GM19397 (cell line): ENCODE data around the gene PFKL.
A peak's percentile ranks its signal among the peaks of the same experiment; 100 is the strongest.

Experiments
- ATAC-seq: cut with Tn5 transposase; IDR thresholded peaks from one replicate; pipeline ENCODE4 v1.9.1; 2021; ENCODE audit warnings: mild to moderate bottlenecking, moderate library complexity; ENCODE audit not compliant: unreplicated experiment

The PFKL gene

DNA sequence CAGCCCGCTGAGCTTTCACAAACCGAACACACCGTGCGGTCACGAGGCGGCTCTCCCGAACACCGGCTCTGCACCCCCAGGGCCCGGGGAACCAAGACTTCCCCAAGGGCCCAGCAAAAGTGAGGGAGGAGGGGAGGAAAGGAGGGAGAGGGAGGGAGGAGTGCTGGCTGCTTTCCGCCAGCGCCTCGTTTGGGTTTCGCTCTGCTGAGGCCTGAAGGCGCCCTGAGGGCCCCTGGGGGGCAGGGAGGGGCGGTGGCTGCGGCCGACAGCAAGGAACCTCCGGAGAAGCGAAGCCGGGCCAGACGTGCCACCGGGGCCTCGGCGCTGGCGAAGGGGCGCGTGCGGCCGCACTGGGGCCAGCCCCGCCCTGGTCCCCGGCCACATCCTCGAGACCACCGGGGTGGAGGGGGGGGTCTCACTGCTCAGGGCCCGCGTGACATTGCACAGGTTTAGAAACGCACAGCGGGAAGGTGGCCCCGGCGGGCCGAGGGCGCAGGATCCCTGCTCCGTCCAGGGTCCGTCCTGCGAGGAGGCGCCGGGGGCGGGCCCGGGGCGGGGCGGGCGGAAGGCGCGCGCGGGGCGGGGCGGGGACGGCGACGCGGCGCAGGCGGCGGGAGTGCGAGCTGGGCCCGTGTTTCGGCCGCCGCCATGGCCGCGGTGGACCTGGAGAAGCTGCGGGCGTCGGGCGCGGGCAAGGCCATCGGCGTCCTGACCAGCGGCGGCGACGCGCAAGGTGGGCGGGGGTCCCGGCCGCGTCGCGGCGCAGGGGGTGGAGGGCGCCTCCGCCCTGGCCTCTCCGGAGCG lies at the start of gene PFKL:
Gene PFKL, plus strand, starts transcription at position 596 of the 804 bp plus-strand sequence. Its CDS starts 53 bp downstream, at position 649.
- ATAC-seq: peak; percentile 67

DNA sequence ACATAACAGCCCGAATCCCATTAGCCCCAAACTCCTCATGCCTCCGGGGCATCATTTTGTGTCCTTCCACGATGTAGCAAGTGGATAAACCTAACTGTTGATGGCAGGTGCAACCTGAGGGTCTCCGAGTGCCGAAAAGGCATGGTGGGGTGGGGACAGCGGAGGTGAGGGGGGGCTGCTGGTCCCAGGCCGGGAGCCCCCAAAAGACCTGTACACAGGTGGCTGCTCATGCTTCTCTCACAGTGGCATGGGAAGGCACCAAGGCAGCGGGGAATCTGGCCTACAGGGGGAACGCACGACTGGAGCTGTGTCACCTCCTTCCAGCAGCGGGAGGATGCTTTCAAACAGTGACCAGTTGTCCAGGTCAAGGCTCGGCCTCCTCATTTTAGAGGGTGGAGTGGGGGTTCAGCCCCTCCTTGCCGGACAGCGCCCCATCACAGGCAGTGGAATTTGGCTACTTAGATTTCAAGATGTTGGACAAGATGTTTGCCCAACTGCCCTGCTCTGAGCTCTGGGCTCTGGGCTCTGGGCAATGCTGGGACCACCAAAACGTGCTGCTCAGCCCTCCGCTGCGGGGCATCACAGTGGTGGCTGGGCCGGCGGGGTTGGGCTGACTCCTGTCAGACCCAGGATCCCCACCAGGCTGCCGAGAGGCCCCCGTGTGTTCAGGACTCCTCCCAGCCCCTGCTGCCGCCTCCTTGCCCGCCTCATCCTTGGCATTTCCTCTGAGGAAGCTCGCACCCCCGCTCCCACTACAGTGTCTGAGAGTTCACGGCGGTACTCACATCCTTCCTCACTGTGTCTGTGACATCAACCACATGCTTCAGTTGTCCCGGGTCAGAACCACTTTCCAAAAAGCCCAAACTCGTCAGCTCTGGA lies 45.8 kb upstream of the PFKL start:
- ATAC-seq: no peak

DNA sequence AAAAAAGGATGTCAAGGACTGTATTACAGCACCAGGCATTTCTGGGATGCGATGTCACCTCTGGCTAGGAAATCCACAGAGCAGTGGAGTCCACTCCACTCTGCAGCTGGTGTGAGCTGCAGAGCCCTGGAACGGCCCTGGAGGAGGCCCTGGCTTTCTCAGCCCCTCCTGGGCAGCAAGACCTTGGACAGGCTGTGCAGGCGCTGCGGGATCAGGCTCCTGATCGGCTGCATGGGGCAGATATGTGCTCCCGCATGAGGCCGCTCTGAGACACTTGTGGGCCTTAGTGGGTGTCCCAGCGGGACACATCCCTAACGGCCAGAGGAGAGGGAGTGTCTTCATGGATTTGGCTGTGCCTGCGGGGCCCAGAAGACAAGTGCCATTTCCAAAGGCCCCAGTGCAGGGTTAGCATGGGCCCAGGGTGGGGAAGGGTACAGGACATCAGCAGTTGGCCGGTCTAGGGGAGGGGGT lies 44.3 kb upstream of the PFKL start:
- ATAC-seq: no peak

DNA sequence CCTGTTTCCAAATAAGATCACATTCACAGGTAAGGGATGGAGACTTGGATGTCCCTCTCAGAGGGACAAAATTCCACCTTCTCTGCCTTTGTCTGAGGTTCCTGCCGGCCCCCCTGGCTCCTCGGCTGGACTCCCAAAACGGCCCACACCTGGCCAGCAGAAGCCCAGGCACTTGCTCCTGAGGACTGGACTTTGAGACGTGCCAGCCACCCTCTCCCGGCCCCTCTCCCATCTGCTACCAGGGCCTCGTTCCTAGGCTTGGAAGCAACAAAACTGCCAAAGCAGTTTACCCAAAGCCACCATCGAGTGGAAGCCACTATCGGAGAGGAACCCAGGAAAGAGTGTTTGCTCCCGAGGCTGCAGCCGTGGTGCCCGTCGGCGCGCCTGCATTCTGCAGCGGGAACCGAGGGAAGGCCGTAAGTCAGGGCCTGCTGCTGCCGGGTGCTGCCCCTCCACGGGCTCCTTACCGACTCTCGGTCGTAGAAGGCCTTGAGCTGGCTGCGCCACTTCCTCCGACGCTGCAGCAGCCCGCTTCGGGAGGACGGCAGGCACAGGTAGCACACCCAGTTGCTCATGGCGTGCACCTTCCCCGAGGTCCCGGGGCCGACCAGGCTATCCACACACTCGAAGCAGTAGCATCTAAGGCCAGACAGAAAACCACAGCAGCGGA lies 41.7 kb upstream of the PFKL start:
- no peak for ATAC-seq

DNA sequence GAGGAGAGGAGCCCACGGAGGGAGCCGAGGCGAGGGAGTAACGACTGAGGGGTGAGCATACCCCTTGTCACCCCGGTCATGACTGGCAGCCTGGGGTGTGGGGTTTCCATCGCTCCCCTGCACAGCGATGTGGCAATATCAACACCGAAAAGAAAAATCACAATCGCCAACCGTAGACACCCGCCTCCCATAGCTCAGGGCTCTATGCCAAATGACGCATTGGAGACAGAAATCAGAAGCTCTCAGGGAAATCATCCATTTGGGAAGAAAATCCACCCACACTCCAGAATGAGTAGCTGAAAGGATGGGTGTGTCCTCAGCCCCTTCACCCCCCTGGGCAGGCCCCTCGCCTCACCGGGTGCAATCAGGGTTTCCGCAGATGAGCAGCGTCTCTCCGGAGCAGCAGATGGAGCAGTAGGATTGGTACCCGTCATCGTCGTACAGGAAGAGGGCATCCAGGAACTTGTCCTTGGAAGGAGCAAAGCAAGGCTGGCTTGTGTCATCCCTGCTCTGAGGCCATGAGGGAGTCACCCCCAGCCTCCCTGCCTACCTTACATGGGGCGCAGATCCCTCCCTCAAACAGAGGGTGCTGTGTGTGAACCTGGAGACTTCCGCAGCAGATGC lies 40.7 kb upstream of the PFKL start:
- no peak for ATAC-seq

DNA sequence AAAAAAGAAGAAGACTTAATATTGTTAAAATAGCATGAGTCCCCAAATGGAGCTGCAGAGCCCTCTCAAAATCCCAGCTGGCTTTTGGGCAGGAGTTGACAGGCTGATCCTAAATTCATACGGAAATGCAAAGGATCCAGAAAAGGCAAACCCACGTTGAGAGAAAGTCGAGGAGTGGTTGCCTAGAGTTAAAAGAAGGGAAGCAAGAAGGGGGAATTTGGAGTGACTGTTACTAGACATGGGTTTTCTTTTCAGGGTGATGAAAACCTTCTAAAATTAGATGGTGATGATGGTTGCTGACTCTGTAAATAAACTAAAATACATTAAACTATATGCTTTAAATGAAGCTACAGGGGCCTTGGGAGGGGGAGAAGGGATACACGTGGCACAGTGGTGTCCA lies 39.8 kb upstream of the PFKL start:
- no peak for ATAC-seq

DNA sequence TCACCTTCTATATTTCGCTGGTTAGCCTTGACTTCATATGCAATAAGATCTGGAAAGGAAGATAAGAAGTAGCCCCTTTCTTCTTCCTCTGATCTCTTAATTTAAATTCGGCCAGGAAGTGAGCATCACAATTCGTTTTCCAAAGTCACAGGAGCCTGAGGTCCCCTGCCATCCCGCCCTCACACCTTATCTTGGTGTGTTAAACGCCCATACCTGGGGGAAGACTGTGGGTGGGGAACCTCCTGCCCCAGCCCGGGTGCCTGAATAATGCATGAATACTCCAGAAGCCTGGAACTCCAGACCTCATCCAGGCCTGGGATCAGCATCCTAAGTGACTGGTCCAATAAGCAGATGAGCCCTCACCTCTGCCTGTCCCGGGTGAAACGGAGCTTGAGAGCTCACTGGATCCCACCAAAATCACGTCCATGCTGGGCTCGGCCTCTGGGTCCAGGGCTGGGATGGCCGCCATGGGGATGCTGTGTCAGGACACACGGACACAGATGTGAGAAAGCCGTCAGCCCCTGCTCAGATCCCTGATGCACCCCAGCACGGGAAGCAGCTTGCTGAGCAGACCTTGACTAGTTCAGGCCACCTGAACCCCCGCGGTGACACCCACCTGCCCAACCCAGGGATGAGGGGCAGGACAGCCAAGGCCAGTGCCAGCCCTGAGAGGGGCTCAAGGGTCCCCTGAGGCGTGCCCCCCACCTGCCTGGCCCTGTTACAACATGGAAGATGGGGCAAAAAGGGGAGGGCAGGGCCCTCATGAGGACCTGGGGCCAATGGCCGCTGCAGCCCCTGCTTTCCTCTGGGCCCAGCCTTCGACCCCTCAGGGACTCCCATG lies 38.8 kb upstream of the PFKL start:
- ATAC-seq: no peak

DNA sequence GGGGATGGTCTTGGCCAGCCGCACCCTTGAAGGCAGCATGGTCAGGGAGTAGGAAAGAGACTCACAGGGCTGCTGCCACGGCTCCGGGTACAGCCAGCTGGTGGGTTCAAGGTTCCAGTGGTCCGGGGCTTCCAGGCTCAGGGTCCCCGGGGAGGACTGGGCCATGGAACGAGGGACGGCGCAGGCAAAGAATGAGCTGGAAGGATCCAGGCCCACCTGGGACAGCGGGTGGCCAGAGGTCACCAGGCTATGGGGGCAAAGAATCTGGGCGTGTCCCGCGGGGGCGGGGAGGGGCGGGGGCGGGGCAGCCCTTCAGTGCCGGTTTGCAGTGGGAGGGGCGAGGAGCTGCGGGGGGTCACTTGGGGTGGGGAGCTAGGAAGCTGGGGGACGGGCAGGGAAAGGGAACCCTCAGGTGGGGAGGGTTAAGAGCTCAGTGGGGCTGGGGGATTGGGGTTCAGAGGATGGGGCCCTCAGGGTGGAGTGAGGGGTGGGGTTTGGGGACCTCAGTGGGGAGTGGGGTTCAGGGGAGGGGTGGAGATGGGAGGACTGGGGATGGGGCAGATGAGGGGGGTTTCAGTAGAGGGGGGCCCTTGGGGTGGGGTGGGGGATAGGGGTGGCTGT lies 38.1 kb upstream of the PFKL start, which contains the start of gene DNMT3L:
Gene DNMT3L, minus strand, starts transcription at position 223 of the 621 bp plus-strand sequence. CDS start 638 bp downstream, outside the sequence.
- ATAC-seq: no peak

DNA sequence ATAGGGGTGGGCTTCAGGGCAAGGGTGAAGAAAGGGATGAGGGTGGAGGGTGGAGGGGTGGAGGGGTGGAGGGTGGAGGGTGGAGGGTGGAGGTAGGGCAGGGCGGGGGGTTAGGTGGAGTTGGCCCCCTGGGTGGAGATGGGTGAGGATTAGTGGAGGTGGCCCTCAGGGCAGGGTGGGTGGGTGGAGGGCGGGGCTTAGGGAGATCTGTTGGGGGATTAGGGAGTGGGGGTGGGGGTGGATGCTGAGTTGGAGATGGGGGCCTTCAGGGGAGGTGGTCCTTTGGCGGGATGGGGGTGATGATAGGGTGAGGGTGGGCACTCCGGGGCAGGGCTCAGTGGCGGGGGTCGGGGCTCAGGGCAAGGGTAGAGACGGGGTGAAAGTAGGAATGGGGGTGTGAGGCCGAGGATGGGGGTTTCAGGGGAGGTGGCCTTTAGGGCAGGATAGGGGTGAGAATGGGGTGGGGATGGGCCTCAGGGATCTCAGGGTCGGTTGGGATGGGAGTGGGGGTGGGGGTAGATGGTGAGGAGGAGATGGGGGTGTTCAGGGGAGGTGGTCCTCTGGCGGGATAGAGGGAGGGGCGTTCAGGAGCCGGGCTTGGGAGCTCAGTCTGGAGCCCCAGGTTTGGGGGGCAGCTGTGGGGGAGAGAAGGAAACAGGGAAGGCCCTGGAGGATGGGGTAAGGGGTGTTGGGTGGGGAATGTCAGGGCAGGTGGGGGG lies 37.4 kb upstream of the PFKL start:
- no peak for ATAC-seq

DNA sequence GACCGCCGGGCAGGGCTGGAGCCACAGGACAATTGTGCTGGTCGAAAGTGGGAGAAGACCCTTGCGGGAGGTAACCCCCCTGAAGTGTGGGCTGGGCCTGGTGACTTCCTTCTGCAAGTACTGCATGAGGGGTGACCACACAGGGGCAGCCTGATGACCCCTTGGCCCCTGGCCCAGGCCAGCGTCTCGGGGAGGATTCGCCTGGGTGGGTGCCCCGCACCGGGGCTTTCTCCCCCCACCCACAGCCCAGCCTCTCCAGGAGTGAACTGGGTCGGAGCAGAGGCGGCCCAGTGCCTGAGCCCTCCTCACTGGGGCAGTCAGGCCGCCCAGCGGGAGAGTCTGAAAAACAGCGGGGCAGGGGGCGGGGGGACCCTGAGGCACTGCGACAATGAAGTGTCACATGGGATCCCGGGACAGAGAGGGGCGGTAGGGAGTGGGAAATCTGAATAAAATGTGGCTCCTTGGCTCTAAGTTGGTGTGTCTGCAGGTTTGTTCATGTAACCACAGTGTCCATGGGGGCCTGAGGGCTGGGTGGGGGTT lies 36.6 kb upstream of the PFKL start:
- no peak for ATAC-seq

DNA sequence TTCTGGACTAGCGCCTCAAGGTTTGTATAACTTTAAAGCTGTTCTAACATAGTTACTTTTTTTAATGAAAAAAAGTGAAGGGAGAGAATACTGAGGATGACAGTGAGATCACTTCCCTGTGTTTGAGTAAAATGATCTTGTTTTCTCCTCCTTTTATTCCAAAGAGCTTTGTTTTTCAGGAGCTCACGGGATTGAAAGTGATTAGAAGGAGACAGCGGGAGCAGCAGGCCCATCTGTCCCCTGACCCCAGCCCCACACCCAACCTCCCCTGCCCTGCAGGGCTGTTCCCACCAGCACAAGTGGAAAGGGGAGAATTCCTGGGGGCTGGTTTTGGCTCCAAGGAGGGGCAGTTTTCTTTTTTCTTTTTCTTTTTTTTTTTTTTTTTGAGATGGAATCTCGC lies 36.1 kb upstream of the PFKL start:
- no peak for ATAC-seq

DNA sequence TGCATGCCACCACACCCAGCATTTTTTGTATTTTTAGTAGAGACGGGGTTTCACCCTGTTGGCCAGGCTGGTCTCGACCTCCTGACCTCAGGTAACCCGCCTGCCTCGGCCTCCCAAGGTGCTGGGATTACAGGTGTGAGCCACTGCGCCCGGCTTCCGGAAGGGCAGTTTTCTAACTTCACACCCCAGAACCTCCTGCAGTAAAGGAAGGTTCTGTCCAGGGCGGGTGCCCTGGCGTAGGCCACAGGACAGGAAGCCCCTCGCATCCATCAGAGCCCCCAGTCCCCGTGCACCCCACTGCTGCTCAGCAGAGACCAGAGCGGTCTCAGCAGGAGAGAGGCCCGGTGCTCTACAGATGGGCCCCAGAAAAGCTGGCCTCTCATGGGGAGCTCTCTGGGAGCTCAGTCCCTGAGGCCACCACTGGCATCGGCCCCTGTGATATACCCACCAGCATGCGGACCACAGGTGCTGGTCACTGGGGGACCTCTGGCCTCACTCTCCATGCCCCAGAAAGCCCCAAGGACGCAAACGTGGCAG lies 34.1 kb upstream of the PFKL start:
- no peak for ATAC-seq

DNA sequence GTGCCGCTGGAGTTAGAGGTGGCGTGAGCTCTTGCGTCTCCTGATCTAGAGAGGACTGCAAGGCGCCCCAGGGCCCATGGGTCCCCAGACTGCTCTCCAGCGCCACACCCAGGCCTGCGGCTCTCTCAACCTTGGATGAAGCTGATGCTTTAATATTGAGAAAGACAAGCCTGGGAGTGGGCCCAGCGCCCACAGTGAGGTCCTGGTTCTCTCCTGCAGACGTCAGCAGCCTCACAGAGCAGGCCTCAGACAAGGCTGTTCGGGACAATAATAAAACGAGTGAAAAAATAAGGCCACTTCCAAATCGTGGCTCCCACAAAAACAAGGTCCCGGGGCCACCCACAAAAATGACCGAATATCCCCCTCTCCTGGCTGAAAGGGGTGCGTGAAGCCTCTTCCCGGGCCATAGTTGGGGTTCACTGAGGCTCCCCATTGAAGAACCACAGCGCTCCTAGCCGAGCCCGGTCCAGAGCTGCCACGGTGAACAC lies 32.2 kb upstream of the PFKL start:
- ATAC-seq: no peak

DNA sequence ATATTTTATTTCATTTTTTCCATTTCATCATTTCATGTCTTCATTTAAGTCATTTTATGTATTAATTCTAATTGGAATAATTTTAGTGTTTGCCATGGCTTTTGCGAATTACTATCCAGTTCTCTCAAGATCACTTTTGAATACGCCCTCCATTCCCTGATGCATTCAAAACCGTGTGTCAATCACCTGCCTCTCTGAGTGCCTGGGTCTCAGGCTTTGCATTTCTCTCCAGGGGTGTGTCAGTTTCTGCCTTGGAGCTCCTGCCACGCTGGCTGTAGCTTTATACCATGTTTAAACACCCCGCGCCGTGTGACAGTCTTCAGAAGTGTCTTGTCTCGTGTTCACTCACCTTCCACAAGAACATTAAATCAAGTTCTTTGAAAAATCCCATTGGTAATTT lies 30.8 kb upstream of the PFKL start:
- no peak for ATAC-seq

DNA sequence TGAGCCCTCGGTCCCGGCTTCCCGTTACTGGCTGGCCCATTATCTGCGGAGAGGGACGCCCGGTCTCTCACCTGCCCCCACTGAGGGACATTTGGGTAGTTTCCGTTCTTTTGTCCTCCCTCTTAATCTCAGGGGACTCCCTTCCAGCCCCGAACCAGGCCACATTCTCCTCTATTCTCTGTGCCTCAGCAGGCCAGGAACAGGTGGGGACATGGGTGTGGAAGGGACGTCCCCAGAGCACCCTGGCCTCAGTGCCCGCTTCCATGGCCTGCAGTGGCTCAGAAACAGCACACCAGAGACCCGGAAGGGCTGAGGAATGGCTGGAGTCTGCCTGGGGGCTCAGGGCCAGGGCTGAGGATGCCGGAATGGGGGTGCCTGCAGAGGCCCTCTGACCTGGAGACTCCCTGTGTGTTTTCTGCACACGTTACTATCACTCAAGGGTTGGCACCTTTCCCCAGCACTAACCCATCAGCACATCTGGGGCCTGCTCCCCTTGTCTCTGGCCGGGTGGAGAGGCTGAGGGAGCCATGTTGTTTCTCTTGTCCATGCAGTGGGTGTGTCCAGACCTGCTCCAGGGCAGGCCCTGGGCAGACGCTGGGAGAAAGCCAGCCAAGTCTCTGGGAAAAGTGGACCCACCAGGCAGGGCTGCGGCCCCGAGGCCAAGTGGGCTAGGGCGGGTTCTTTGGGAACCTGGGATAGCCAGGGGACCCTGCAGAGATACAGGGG lies 28.1 kb upstream of the PFKL start:
- ATAC-seq: no peak

DNA sequence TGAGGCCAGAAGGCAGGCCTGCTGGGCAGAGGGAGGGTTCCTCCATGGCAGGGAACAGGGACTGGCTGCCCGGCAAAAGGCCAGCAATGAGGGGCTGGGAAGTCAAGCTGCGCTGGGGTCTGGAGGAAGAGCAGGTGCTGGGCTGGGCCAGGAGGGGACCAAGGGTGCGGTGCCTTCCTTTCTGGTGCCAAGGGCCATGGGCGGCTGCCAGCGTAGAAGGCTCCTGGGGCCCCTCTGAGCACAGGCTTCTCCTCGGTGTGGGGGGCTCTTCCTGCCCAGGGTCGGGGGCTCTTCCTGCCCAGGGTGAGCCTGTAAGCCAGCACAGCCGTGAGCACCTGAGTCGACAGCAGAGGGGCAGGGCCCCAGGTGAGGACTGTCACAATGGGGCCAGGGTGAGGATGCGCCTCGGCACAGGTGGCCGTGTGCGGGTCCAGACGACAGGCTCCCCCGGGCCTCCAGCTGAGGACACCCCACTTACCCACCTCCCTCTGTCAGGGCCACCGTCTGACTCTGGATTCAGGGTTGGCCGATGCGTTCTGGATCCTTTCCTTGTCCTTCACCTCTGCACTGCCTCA lies 27.5 kb upstream of the PFKL start:
- no peak for ATAC-seq

DNA sequence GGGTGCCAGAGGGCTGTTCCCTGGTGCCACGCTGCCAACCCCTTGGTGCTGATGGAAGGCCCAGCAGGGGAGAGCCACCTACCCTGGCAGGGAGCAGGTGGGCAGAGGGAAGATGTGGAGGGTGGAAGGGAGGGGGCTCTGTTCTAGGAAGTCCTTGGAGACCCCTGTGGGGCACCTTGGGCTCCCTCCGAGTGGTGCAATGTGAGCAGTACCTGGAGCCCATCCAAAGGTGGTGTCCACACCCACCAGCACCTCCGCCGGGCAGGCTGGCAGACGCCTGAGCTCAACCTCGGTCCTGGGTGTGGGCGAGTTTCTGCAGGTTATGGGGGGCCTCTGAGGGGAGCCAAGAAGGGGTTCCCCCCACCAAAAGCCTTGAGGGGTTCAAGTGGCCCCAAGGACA lies 26.8 kb upstream of the PFKL start:
- ATAC-seq: no peak
